Melanocyte of skin (primary cell): ENCODE measurements around the gene CSPG5. TPM values are rescaled to one million over a fixed set of nuclear protein-coding genes. Genes with fewer than 3 reads are reported as not detected.

Source experiments
- small RNA-seq, 2 donors: library from RNA; depleted of rRNA; stranded (forward); fragments of <200 nt; gene quantifications; one replicate each; pipeline ENCODE3, GENCODE V24; 2012
- total RNA-seq, 2 donors: library from RNA; depleted of rRNA; stranded (reverse); fragments of >200 nt; gene quantifications; 2 replicates each; pipeline ENCODE4 v1.2.3, GENCODE V29; 2012

Gene CSPG5, protein sequence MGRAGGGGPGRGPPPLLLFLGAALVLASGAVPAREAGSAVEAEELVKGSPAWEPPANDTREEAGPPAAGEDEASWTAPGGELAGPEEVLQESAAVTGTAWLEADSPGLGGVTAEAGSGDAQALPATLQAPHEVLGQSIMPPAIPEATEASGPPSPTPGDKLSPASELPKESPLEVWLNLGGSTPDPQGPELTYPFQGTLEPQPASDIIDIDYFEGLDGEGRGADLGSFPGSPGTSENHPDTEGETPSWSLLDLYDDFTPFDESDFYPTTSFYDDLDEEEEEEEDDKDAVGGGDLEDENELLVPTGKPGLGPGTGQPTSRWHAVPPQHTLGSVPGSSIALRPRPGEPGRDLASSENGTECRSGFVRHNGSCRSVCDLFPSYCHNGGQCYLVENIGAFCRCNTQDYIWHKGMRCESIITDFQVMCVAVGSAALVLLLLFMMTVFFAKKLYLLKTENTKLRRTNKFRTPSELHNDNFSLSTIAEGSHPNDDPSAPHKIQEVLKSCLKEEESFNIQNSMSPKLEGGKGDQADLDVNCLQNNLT
- under 1 TPM; 0.33 to 0.34 TPM for total RNA-seq

DNA sequence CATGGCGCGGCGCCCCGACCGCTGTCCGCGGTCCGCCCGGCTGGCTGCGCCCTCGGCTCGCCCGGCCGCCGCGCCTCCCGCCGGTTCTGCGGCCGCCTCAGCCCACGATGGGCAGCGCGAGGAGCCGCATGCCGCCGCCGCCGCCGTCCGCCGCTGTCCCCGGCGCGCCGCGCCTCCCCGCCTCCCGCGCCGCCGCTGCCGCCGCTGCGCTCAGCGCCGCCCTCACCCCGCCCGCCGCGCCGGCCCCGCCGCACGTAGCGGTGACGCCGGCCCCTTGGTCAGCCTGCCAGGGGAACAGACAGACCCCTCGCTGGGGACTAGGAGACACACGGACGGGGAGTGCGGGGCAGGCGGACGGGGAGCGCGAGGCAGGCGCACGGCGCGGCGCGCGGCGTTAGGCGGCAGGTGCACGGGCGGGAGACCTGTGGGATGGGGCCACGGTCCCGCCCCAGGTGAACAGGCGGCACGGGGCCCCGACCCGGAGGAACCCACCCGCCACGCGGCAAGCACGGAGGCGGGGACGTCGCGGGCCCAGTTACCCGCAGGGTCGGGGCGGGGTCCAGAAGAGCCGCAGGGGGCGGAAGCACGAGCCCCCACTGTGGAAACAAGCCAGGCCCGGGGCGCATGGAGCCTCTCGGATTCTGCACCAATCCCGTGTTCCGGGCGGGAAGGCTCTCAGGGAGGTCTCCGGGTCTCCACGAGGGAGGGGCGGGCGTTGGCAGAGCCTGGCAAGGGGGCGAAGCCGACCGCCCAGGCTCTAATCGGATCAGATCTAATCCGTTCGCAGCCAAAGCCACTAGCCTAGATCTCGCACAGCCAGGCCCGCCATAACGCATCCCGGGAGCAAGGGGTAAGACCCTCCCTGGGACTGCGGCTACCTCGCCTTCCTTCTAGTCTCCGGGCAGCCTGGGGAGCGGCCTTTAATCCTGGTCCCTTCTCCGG lies at the start of gene CSPG5:
CSPG5 (minus strand) TSS at position 175 of the 942 bp plus-strand sequence; CDS start at position 3, 172 bp downstream.

DNA sequence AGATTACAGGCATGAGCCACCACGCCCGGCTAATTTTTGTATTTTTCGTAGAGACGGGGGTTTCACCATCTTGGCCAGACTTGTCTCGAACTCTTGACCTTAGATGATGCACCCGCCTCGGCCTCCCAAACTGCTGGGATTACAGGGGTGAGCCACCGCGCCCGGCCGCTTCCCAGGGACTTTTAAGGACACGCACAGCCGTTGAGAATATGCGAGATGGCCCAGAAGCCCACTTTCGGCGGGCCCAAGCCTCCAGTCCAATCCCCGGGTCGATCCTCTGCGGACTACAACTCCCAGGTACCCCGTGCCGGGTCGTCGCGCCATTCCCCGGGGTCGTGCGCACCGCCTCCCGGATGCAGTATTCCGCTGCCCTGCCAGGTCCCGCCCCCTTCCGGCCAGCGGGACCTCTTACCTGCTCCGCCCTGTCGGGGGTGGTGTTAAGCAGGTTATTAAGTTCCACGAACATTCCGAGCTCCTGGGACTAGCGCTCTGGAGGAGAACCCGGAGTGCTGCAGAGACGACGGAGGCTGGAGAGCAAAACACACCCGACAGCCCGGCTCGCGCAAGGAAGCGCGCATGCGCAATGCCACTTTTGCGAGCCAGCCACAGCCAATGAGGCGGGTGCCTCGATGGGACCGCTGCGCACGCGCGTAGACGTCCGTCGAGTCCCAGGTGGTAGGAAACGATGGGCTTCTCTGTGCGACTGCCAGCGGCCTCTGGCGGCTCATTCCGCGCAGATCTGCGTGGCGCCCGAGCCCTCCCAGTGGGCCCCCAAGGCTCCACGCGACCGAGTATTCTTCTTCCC lies 65.3 kb downstream of the CSPG5 start, which contains the start of gene ELP6:
ELP6 (minus strand) TSS at position 588 of the 805 bp plus-strand sequence; CDS start at position 466, 122 bp downstream.

Small RNA genes within 50 kb of the gene (small RNA-seq; reads per million reads assigned to genes)
- gene RN7SL870P: 0 reads per million in 2 donors

Other genes with a start within 250 kb of the CSPG5 start
- gene PTPN23, start 197.8 kb downstream of the CSPG5 start, total RNA-seq: 10 to 100 TPM; 18.9 to 30.0 TPM
- 10 to 100 TPM; 54.4 to 62.9 TPM for gene SCAP, start 102.9 kb downstream of the CSPG5 start, total RNA-seq
- gene ELP6, start 65.2 kb downstream of the CSPG5 start, total RNA-seq: 10 to 100 TPM; 33.4 to 38.6 TPM
- gene SMARCC1, start 203.0 kb upstream of the CSPG5 start, total RNA-seq: 10 to 100 TPM; 29.3 to 42.0 TPM
- gene DHX30, start 224.3 kb upstream of the CSPG5 start, total RNA-seq: 100 to 1,000 TPM; 106 to 131 TPM